ENCODE results near the gene PRDM16.

DNA sequence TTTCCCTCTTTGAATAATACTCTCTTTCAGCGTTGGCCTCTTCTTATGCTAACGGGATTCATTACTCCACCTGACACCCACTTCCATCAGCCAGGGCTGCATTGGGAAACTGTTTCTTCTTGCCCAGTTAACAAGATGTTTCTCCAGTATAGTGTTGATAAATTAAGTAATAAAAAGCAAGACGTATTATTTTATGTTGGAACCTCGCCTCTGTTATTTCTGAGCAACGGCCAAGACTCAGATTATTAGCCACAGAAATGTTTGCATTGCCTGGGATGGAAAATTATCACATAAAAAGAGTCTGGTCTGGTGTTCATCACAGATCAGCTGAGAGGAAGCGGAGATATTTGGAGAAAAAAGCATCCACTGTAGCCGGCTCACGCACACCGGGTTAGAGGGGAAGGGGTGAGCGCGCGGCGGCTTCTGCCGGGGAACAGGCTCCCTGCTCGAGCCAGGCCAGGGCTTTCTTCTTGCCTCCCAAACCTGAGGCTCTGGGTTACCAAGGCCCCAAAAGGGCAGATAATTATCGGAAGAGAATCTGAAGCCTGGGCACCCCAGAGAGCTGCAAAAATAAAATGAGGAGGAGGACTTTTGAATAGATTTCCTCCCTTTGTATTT lies 189.5 kb downstream of the PRDM16 start:
- TF ChIP-seq SUZ12 (IDR thresholded peaks at IDR 0.05; ENCODE audit: extremely low read depth, insufficient read depth, insufficient read length): no peak
- no peak for TF ChIP-seq ZNF274 (IDR thresholded peaks at IDR 0.05; ENCODE audit: low read depth, low read length)
- TF ChIP-seq YY1 (IDR thresholded peaks at IDR 0.05; ENCODE audit: insufficient read depth, insufficient read length): no peak
